ENCODE results near the gene FBXL20. TPM values are rescaled to one million over a fixed set of nuclear protein-coding genes. Genes with fewer than 3 reads are reported as not detected.

FBXL20 gene, protein sequence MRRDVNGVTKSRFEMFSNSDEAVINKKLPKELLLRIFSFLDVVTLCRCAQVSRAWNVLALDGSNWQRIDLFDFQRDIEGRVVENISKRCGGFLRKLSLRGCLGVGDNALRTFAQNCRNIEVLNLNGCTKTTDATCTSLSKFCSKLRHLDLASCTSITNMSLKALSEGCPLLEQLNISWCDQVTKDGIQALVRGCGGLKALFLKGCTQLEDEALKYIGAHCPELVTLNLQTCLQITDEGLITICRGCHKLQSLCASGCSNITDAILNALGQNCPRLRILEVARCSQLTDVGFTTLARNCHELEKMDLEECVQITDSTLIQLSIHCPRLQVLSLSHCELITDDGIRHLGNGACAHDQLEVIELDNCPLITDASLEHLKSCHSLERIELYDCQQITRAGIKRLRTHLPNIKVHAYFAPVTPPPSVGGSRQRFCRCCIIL
- 10 to 100 TPM; 22.4 to 43.6 TPM for total RNA-seq

DNA sequence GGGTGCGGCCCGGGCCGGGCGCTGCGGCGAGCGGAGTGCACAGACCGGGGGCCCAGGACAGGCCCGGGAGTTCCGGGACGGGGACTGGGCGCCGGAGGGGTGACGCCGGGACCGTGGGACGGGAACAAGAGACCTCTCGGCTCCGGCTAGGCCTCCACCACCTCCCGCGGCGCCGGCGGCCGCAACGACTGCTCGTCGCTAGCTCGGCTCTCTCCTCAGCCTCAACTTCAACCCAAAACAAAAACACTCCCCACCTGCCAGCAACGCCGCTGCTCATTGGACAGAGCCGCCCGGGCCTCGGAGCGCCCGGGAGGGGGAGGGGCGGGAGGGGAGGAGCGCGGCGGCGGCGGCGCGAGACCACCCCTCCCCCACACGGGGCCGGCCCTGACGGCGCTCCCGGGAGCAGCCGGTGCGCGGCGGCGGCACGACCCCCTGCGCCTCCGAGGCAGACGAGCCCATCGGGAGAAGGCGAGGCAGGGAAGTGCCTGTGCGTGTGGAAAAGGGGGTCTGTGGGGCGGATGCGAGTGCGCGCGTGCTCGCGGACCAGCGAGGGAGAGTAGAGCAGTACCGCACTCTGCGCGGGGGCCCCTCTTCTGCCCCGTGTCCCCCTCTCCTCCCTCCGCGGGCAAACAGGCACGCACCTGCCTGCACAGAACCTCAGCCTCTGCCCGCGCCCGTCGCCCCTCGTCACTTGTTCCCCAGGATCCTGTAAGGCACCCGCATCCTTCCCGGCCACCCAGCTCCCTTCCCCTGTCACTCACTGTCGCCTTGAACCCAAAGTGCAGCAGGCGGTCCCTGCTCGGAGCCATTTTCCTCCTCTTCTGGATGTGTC, at the start of gene FBXL20:
Gene FBXL20, minus strand, starts transcription at position 215 of the 832 bp plus-strand sequence. CDS start 224 bp downstream, outside the sequence.
- H3K9me3 ChIP-seq, result no peaks in the 10 kb centered on the region
- TF ChIP-seq POLR2A (IDR thresholded peaks at IDR 0.05), result peak; percentile 94
- TF ChIP-seq, protein P1, sequence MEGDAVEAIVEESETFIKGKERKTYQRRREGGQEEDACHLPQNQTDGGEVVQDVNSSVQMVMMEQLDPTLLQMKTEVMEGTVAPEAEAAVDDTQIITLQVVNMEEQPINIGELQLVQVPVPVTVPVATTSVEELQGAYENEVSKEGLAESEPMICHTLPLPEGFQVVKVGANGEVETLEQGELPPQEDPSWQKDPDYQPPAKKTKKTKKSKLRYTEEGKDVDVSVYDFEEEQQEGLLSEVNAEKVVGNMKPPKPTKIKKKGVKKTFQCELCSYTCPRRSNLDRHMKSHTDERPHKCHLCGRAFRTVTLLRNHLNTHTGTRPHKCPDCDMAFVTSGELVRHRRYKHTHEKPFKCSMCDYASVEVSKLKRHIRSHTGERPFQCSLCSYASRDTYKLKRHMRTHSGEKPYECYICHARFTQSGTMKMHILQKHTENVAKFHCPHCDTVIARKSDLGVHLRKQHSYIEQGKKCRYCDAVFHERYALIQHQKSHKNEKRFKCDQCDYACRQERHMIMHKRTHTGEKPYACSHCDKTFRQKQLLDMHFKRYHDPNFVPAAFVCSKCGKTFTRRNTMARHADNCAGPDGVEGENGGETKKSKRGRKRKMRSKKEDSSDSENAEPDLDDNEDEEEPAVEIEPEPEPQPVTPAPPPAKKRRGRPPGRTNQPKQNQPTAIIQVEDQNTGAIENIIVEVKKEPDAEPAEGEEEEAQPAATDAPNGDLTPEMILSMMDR (IDR thresholded peaks at IDR 0.05), result peak in 1 of 4 experiments; percentile 18
- TF ChIP-seq POLR2AphosphoS5 (IDR thresholded peaks at IDR 0.05), result peak; percentile 80
- H3K4me3 ChIP-seq, result peak within 1 kb of the TSS; percentile 73 to 99
- H3K27me3 ChIP-seq (replicated peaks; ENCODE audit: insufficient read depth), result no peaks in the 10 kb centered on the region
- peaks cover 5% of the 10 kb centered on the region for H3K4me1 ChIP-seq (replicated peaks)
- peaks cover 0 to 5% of the 10 kb centered on the region in 2 donors for H3K36me3 ChIP-seq
- peak within 1 kb of the TSS; percentile 89 to 94 for H3K27ac ChIP-seq
- DNase-seq (ENCODE audit: low spot score), result peak; percentile 93
- under 1% methylated on average over 71 of the region's 86 CpGs for WGBS
- intact Hi-C loops (cut with DNase I), result no loop called here

DNA sequence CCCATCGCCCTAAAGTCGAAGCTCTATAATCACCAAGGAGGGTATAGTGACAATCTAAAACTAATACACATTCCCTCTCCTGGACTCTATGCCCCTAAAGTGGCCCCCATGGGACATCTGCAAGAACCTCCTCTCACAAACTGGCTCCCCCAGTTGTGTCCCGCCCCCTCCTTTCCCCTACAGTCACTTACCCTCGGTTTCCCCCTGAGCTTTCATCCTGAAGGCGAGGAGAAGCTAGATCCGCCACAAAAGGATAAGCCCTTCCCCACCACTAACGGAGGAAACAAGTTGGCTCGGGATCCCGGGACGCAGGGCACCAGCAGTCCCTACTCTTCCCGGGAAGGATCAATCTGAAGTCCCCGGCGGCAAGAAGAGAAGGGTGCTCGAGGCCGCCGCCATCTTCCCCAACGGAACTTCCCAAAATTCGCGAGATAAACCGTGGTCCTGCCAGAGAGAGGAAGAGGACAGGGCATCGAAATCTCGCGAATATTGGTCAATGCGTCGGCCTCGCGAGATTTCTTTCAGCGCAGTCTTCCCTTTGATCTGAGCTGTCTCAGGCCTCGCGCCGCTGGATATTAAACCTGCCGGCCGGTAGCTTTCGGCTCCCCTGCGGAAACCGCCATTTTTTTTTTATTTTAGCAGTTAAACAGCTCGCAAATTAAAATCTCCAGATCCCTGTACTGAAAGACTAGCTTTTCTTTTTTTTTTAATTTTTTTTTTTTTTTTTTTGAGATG, 49.6 kb upstream of the FBXL20 start, which contains the start of gene MED1:
Gene MED1, minus strand, starts transcription at position 417 of the 735 bp plus-strand sequence. Its CDS starts 201 bp downstream, at position 216.
- H3K27me3 ChIP-seq (replicated peaks; ENCODE audit: insufficient read depth), result no peaks in the 10 kb centered on the region
- peak within 1 kb of the TSS; percentile 42 to 67 for H3K4me3 ChIP-seq
- intact Hi-C loops (cut with DNase I), result no loop called here
- peak; percentile 93 for DNase-seq (ENCODE audit: low spot score)
- under 1% methylated on average over 37 of the region's 37 CpGs for WGBS
- no peaks in the 10 kb centered on the region for H3K4me1 ChIP-seq (replicated peaks)
- H3K27ac ChIP-seq, result peak within 1 kb of the TSS; percentile 62 to 72
- no peaks in the 10 kb centered on the region for H3K9me3 ChIP-seq
- H3K36me3 ChIP-seq, result no peaks in the 10 kb centered on the region
- TF ChIP-seq POLR2AphosphoS5 (IDR thresholded peaks at IDR 0.05) (peak; percentile 95), POLR2A (IDR thresholded peaks at IDR 0.05) (peak; percentile 49)
- TF ChIP-seq, protein P1 (IDR thresholded peaks at IDR 0.05), result peak in 1 of 4 experiments; percentile 10

DNA sequence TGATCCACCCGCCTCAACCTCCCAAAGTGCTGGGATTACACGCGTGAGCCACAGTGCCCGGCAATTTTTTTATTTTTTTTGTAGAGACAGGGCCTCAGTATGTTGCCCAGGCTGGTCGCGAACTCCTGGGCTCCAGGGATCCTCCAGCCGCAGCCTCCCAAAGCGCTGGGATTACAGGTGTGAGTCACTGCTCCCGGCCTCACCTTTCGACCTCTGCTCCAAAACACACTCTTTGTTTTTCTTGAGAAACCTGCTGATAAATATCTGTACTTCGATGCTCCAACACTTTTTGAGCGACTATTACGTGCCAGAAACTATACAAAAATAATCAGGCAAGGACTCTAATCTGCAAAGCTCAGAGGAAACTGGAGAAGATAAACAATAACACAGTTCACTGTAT, 48.6 kb upstream of the FBXL20 start:
- H3K27me3 ChIP-seq (replicated peaks; ENCODE audit: insufficient read depth), result no peaks in the 10 kb centered on the region
- no peak for DNase-seq (ENCODE audit: low spot score)
- TF ChIP-seq POLR2AphosphoS5 (IDR thresholded peaks at IDR 0.05) (no peak), POLR2A (IDR thresholded peaks at IDR 0.05) (no peak)
- TF ChIP-seq, protein P1 (IDR thresholded peaks at IDR 0.05), result no peak
- no peaks in the 10 kb centered on the region for H3K9me3 ChIP-seq
- no peaks in the 10 kb centered on the region for H3K36me3 ChIP-seq
- intact Hi-C loops (cut with DNase I), result no loop called here
- WGBS, result 75% methylated on average over 13 of the region's 13 CpGs
- no peaks in the 10 kb centered on the region for H3K4me1 ChIP-seq (replicated peaks)
- peak overlapping the region; percentile 42 to 67 for H3K4me3 ChIP-seq
- H3K27ac ChIP-seq, result no peak overlapping the region

DNA sequence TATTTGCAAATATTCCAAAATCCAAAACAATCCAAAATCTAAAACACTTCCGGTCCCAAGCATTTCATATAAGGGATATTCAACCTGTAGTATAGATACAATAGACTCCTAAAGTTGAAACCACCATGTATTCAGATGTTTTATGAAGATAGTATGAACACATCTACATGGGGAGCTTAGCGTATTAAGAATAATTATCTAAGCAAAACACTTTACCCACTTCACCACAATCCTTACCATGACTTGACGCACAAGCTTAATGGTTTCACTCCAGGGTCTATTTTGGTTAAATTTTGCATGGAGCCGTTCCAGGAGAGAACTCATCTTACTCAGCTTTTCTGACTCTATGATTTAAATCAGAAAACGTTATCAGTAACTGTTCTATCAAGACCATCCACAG, 46.1 kb upstream of the FBXL20 start:
- H3K9me3 ChIP-seq, result no peaks in the 10 kb centered on the region
- no peaks in the 10 kb centered on the region for H3K27me3 ChIP-seq (replicated peaks; ENCODE audit: insufficient read depth)
- WGBS, result 86% methylated on average over 5 of the region's 5 CpGs
- H3K4me3 ChIP-seq, result no peak overlapping the region
- H3K36me3 ChIP-seq, result no peaks in the 10 kb centered on the region
- TF ChIP-seq POLR2AphosphoS5 (IDR thresholded peaks at IDR 0.05) (no peak), POLR2A (IDR thresholded peaks at IDR 0.05) (no peak)
- TF ChIP-seq, protein P1 (IDR thresholded peaks at IDR 0.05), result no peak
- H3K4me1 ChIP-seq (replicated peaks), result no peaks in the 10 kb centered on the region
- H3K27ac ChIP-seq, result no peak overlapping the region
- DNase-seq (ENCODE audit: low spot score), result no peak
- intact Hi-C loops (cut with DNase I), result no loop called here

Data from prostate gland (tissue), 2 donors.